Ishikawa (cell line): ENCODE measurements around the gene ALG8.

ENCODE experiments used
- CEBPB ChIP-seq: IDR thresholded peaks from 2 replicates; pipeline ENCODE4 v1.6.1; 2012
- CREB1 ChIP-seq: IDR thresholded peaks from 2 replicates; pipeline ENCODE4 v1.6.1; 2012; ENCODE audit warnings: low read depth
- EGR1 ChIP-seq: IDR thresholded peaks from 2 replicates; pipeline ENCODE4 v1.6.1; 2012
- EP300 ChIP-seq: IDR thresholded peaks from 2 replicates; pipeline ENCODE4 v1.6.1; 2012; ENCODE audit warnings: borderline replicate concordance
- FOXM1 ChIP-seq: IDR thresholded peaks from 2 replicates; pipeline ENCODE4 v1.6.1; 2012; ENCODE audit warnings: low read depth, borderline replicate concordance
- NFIC ChIP-seq: IDR thresholded peaks from 2 replicates; pipeline ENCODE4 v1.6.1; 2012
- RAD21 ChIP-seq: IDR thresholded peaks from 2 replicates; pipeline ENCODE4 v1.6.1; 2012; ENCODE audit warnings: low read depth
- TAF1 ChIP-seq: IDR thresholded peaks from 2 replicates; pipeline ENCODE4 v1.6.1; 2012; ENCODE audit warnings: low read depth, mild to moderate bottlenecking
- TCF12 ChIP-seq: IDR thresholded peaks from 2 replicates; pipeline ENCODE4 v1.6.1; 2012; ENCODE audit warnings: low read depth
- TEAD4 ChIP-seq: IDR thresholded peaks from 2 replicates; pipeline ENCODE4 v1.6.1; 2012
- USF1 ChIP-seq: IDR thresholded peaks from 2 replicates; pipeline ENCODE4 v1.6.1; 2012
- YY1 ChIP-seq: IDR thresholded peaks from 2 replicates; pipeline ENCODE4 v1.6.1; 2012; ENCODE audit warnings: low read depth
- ZBTB7A ChIP-seq: IDR thresholded peaks from 2 replicates; pipeline ENCODE4 v1.6.1; 2012; ENCODE audit warnings: low read depth
- TF ChIP-seq, protein P1 (sequence below): IDR thresholded peaks from 2 replicates; pipeline ENCODE4 v1.6.1; 2012; ENCODE audit warnings: low read depth, mild to moderate bottlenecking
- TF ChIP-seq, protein P2 (sequence below): IDR thresholded peaks from 2 replicates; pipeline ENCODE4 v1.6.1; 2012

The ALG8 gene

DNA sequence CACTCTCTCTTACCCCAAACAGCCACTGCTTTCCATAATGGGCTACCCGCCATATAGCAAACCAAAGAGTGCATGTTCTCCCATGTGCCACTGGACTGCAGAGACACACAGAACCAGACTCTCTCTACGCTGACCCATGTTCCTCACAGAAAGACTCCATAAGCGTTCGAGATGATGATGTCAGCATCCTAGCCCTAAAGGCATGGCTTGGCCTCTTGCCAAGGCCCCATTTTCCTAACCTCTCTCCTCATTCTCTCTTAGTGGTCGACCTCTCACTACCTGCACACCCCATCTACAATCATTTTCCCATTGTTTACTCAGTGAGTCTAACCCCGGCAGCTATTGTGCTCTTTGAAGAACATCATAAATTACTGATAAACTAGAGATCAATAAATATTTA lies 64.7 kb downstream of the ALG8 start:
- no peak for TF ChIP-seq EGR1
- TF ChIP-seq TEAD4 = no peak
- no peak for TF ChIP-seq RAD21
- TF ChIP-seq NFIC = 0 out of 2 replicates have a peak, but pooled peaks have one; percentile 24
- no peak for TF ChIP-seq TAF1

- no peak for TF ChIP-seq TAF1
Observed at GRCh38 chr11:78072455-78072854, 67.0 kb downstream of the ALG8 start.

- TF ChIP-seq TEAD4 (no peak), EP300 (no peak), USF1 (no peak), EGR1 (no peak), RAD21 (no peak), FOXM1 (no peak), NFIC (no peak), CREB1 (no peak), YY1 (no peak), ZBTB7A (no peak)
- TF ChIP-seq, protein P1, sequence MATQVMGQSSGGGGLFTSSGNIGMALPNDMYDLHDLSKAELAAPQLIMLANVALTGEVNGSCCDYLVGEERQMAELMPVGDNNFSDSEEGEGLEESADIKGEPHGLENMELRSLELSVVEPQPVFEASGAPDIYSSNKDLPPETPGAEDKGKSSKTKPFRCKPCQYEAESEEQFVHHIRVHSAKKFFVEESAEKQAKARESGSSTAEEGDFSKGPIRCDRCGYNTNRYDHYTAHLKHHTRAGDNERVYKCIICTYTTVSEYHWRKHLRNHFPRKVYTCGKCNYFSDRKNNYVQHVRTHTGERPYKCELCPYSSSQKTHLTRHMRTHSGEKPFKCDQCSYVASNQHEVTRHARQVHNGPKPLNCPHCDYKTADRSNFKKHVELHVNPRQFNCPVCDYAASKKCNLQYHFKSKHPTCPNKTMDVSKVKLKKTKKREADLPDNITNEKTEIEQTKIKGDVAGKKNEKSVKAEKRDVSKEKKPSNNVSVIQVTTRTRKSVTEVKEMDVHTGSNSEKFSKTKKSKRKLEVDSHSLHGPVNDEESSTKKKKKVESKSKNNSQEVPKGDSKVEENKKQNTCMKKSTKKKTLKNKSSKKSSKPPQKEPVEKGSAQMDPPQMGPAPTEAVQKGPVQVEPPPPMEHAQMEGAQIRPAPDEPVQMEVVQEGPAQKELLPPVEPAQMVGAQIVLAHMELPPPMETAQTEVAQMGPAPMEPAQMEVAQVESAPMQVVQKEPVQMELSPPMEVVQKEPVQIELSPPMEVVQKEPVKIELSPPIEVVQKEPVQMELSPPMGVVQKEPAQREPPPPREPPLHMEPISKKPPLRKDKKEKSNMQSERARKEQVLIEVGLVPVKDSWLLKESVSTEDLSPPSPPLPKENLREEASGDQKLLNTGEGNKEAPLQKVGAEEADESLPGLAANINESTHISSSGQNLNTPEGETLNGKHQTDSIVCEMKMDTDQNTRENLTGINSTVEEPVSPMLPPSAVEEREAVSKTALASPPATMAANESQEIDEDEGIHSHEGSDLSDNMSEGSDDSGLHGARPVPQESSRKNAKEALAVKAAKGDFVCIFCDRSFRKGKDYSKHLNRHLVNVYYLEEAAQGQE = no peak
- TF ChIP-seq, protein P2, sequence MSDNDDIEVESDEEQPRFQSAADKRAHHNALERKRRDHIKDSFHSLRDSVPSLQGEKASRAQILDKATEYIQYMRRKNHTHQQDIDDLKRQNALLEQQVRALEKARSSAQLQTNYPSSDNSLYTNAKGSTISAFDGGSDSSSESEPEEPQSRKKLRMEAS = no peak
Observed at GRCh38 chr11:78071717-78072116, 67.7 kb downstream of the ALG8 start.

DNA sequence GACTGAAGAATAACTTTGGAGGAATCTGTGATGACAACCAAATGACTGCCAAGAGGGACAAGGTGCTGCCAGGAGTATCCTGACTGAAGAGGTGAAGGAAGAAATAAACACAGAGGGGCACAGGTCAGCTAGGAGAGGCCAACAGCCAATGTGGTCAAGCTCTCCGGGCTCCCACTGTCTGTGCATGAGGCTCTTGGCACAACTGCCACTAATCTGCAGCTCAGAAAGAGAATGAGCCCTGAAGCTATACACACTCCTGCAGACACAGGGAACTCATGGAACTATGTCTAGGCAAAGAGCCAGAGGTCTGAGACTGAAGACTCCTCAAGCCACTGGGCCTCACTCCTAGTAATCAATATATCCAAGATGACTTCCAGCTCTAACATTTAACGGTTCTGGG lies 68.8 kb downstream of the ALG8 start:
- TF ChIP-seq TEAD4 (no peak), TCF12 (no peak), CEBPB (no peak), ZBTB7A (no peak), FOXM1 (no peak), CREB1 (no peak)
- TF ChIP-seq, protein P1 = no peak
- TF ChIP-seq, protein P2 = no peak

DNA sequence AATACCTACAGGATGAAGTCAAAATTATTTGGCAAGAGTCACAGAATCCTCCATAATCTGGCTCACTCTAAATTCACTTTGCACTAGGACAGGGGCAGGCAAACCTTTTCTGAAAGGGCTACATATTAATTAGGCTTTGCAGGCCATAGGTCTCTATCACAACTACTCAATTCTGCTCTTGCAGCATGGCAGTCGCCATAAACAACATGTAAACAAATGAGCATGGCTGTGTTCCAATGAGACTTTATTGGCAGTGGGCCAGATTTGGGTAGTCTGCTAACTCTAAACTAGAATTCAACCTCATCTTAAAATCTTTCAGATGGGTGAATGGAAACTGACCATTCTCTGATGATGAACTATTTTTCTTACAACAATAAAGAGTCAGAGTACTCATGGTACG lies 70.0 kb downstream of the ALG8 start:
- peak; percentile 55 for TF ChIP-seq NFIC
- no peak for TF ChIP-seq CEBPB

GRCh38 chr11:78067704-78068103 lies 71.7 kb downstream of the ALG8 start:
- TF ChIP-seq TAF1 (no peak), TCF12 (no peak), USF1 (no peak), ZBTB7A (no peak), CREB1 (no peak), FOXM1 (no peak), CEBPB (no peak), EGR1 (no peak), NFIC (no peak), YY1 (no peak), TEAD4 (no peak), RAD21 (no peak), EP300 (no peak)
- TF ChIP-seq, protein P1 = no peak
- TF ChIP-seq, protein P2 = no peak
